GM18870 (cell line): ENCODE results near the gene PMAIP1.
"Not testable (repeated sequence)": the region's sequence is repeated elsewhere in the genome, so short reads cannot be mapped to it uniquely, and the experiment has no call there.

Experiments
- ATAC-seq: cut with Tn5 transposase; IDR thresholded peaks from one replicate; pipeline ENCODE4 v1.9.1; 2021; ENCODE audit warnings: moderate library complexity; ENCODE audit not compliant: unreplicated experiment

The PMAIP1 gene

GRCh38 chr18:59899298-59900221, at the start of gene PMAIP1:
TSS of gene PMAIP1 (plus strand) at chr18:59899996. CDS start at chr18:59900178, 182 bp downstream.
- ATAC-seq = peak; percentile 33

- ATAC-seq = no peak
These were observed 47.9 kb upstream of the PMAIP1 start for GRCh38 chr18:59851784-59852399.

GRCh38 chr18:59852548-59852947, 47.2 kb upstream of the PMAIP1 start:
- ATAC-seq = no peak

GRCh38 chr18:59853380-59853779, 46.4 kb upstream of the PMAIP1 start:
- no peak for ATAC-seq

DNA sequence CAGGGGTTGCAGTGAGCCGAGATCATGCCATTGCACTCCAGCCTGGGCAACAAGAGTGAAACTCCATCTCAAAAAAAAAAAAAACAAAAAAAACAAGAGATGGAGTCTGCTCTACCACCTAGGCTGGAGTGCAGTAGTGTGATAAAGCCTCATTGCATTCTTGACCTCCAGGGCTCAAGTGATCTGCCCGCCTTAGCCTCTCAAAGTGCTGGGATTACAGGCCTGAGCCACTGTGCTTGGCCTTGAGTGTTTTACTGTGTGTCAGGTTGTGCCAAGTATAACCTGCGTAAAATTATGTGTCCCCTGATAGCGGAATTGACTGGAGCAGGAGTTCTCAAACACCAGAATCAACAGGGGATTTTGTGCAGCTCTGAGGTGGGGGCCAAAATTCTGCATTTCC, 45.8 kb upstream of the PMAIP1 start:
- not testable (repeated sequence) for ATAC-seq

- no peak for ATAC-seq
These were observed 38.8 kb upstream of the PMAIP1 start for GRCh38 chr18:59861009-59861408.

DNA sequence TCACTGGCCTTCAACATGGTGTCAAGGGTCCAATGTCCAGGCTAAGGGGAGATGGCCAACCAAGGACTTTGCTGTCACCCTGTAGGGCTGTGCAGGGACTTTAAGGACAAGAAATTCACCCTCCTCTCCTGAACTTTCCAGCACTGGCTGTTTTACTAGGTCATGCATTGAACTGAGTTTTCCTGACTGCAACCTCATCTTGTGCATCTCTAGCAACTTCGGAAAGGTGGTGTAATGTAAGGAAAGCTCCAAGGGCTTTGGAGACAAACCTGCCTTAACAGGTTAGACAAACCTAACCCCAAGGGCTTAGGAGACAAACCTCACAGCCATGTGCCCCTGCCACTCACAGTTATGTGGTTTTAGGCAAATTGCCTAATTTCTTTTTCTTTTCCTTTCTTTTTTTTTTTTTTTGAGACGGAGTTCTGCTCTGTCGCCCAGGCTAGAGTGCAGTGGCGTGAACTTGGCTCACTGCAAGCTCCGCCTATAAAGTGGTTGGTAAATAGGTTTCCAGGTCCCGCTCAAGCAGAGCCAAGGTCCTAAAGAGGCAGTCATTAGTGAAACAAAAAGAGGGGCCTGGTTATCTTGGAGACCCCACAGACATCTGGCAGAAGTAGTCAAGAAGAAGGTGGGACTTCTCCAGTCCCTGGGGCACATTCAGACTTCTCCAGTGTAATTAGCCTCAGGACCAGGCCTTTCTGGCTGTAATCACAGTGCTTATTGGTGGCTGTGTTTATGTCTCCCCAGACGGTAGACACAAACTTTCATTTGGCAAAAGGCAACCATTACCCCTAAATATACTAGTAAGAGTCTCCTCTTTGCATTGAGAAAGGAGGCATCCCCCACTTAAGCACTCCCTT, 37.6 kb upstream of the PMAIP1 start:
- ATAC-seq = peak; percentile 92

- ATAC-seq = no peak
These were observed 34.4 kb upstream of the PMAIP1 start for GRCh38 chr18:59865241-59865986.

GRCh38 chr18:59866551-59867269, 33.1 kb upstream of the PMAIP1 start:
- ATAC-seq = no peak

- no peak for ATAC-seq
These were observed 32.3 kb upstream of the PMAIP1 start for GRCh38 chr18:59867337-59868104.

DNA sequence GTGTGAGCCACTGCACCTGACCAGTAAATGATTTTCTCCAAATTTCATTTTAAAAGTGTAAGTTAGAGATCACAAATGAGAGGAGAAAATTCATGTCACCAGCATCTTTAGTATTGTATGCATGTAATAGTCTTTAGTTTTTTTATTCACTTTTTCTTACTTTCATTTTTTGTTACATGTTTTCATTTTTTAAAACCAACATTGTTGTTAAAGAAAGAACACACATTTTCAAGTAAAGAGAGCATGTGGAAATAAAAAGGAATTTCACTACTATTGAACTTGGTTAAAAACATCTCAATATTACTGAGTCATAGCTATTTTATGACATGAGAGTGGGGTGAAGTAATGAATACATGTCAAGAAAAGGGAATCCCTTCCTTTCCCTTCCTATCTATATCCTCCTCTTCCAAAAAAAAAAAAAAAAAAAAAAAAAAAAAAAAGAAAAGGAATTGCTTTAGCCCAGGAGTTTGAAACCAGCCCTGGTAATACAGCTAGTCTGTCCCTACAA, 29.1 kb upstream of the PMAIP1 start:
- ATAC-seq = no peak

- no peak for ATAC-seq
These were observed 28.0 kb upstream of the PMAIP1 start for GRCh38 chr18:59871711-59872362.

- no peak for ATAC-seq
These were observed 26.2 kb upstream of the PMAIP1 start for GRCh38 chr18:59873641-59874040.

DNA sequence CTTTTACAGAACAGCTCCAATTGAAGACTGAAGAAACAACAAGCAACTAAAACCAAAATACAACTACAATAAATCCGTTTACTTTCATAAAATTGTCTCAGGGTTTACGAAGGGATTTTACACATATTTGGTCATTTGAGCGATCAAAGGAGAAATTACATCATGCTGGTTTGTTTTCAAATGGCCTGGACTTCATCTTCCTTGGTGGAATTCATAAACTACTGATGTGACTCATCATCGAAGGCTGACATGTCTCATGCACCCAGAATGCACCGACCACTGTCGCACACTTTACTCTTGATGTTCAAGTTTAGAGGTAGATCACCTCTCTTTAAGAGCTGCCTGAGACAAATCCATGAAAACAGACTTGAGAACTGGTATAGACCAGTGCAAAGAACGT, 25.6 kb upstream of the PMAIP1 start:
- ATAC-seq = no peak

DNA sequence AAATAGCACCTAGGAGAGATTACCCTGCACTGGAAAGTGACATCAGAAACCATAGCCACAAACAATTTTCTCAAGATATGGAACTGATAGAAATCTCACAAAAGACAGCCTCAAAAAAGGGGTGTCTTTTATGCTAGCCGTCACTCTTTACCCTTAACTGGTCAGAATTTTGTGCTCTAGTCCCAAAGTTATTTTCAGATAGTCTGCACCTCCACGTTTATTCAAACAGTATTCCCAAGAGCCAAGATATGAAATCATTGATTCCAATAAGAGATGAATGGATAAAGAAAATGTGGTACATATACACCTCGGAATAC, 23.5 kb upstream of the PMAIP1 start:
- ATAC-seq = peak; percentile 66

DNA sequence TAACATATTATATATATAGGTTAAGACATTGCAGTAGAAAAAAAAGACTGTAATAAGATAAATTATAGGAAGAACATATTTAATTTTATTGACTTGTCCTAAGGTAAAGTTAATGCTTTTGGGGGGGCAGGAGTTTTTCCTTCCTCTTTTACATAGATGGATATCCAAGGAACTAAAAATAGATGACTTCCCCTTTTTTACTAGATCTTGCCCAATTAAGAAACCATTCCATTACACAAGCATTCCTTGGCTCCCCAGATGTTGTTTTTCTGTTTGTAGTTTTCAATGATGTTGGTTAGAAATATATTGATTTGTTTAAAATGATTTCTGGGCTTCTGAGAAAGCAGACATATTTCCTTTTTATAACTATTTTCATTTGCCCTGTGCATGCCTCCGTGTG, 22.4 kb upstream of the PMAIP1 start:
- ATAC-seq = no peak

DNA sequence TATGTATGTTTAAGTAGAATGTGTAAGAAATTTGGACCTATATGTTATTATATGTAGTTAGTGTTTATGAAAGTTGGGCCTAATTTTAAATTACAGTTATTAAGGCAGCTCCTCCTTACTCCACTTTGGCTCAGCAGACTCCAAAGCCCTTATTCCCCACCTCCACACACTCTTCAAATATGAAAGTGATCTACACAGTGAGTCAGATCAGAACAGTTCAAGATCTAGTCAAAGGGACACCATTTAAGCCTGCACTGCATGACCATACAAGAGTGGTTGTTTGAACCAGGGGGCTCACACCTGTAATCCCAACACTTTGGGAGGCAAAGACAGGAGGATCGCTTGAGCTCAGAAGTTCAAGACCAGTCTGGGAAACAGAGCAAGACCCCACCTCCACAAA, 21.2 kb upstream of the PMAIP1 start:
- peak; percentile 48 for ATAC-seq

GRCh38 chr18:59881728-59882656, 17.8 kb upstream of the PMAIP1 start:
- ATAC-seq = peak; percentile 25
